ENCODE data around the gene ITGBL1.

- TF ChIP-seq PREB (CRISPR knock-in tag; IDR thresholded peaks at IDR 0.05; ENCODE audit: borderline replicate concordance), result no peak
- no peak for TF ChIP-seq CTCF (IDR thresholded peaks at IDR 0.05)
- TF ChIP-seq FOXJ3 (CRISPR knock-in tag; IDR thresholded peaks at IDR 0.05; ENCODE audit: borderline replicate concordance), result no peak
- no peak for TF ChIP-seq GRHL2 (CRISPR knock-in tag; IDR thresholded peaks at IDR 0.05; ENCODE audit: insufficient replicate concordance, severe bottlenecking)
- TF ChIP-seq ATF1 (CRISPR knock-in tag; IDR thresholded peaks at IDR 0.05), result no peak
- TF ChIP-seq USF1 (CRISPR knock-in tag; IDR thresholded peaks at IDR 0.05), result no peak
- no peak for TF ChIP-seq MAX (CRISPR knock-in tag; IDR thresholded peaks at IDR 0.05)
Measured at GRCh38 chr13:101575581-101575980, 123.1 kb downstream of the ITGBL1 start.
